Measurements from ENCODE around the gene ADAMTSL2.

Gene ADAMTSL2

GRCh38 chr9:133534346-133535291, at the start of gene ADAMTSL2:
Gene ADAMTSL2, plus strand, starts transcription at chr9:133534704. Its CDS starts 2,009 bp downstream, at chr9:133536713.
- DNase-seq = no peak

DNA sequence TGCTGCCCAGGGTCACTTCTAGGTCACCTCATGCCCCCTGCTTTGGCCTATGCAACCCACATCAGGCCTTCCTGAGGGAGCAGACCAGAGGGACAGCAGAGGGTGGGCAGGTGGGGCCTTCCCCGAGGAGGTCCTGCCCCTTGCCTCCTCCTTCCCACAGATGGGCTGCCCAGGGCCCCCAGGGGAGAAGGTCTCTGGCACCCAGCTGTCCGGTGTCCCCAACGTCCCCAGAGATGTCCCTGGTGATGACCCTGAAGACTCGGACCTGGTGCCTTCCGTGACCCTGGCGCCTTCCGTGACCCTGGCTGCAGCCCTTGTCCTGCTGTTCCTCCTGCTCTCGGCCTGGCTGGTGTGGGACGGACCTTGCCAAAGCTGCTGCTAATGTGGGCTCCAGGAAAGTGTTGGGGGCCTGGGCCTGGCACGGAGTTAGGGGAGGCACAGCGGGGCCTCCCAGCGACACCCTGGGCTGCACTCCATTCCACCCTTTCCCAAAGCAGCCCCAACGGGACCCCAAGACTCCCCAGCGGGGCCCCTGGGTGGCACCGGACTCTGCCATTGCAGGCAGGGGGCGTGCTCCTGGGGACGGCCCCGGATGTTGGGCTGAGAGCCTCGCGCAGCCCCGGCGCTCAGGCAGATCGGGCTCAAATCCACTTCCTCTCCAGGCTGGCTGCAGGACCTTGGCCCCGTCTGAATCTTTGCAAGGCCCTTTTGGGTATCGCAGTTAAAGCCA, 48.8 kb upstream of the ADAMTSL2 start:
- DNase-seq = no peak

DNA sequence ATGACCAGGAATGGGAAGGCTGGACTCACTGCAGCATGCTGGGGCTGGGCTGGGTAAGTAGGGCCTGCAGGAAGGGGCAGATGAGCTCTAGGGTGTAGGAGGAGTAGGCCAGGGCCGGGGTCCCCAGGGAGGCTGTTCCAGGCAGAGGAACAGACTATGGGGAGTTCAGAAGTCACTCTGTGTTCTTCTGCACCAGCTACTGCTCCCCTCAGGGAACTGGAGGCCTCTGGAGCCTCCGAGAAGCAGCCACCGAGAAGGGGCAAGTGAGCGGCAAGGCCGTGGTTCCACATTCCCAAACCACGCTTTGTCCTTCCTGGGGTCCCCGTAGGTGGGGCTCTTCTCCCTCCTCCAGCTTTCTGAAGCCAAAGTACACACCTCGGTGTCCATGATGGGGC, 47.2 kb upstream of the ADAMTSL2 start:
- DNase-seq = no peak

DNA sequence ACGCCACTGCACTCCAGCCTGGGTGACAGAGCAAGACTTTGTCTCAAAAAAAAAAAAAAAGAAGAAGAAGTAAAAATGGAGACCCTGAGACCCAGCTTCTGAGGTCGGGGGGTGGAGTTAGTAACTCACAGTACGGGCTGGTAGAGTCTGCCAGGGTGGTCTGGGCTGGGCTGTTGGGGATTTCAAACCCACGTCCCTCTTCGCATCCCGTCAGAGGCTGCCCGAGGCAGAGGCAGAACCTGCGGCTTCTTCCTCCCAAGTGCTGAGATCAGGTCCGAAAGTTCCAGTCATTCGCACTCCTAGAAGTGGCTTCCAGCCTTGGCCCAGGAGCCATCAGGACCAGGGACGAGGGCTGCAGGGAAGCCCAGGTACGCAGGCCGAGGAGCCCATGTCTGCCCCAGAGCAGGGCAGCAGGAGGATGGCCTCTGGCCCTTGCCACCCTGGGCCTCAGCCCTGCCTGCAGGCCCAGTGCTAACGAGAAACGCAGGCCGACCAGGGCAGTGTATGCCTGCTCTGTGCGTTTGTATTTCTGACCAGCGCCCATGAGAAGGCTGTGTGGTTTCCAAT, 45.7 kb upstream of the ADAMTSL2 start:
- DNase-seq = no peak

DNA sequence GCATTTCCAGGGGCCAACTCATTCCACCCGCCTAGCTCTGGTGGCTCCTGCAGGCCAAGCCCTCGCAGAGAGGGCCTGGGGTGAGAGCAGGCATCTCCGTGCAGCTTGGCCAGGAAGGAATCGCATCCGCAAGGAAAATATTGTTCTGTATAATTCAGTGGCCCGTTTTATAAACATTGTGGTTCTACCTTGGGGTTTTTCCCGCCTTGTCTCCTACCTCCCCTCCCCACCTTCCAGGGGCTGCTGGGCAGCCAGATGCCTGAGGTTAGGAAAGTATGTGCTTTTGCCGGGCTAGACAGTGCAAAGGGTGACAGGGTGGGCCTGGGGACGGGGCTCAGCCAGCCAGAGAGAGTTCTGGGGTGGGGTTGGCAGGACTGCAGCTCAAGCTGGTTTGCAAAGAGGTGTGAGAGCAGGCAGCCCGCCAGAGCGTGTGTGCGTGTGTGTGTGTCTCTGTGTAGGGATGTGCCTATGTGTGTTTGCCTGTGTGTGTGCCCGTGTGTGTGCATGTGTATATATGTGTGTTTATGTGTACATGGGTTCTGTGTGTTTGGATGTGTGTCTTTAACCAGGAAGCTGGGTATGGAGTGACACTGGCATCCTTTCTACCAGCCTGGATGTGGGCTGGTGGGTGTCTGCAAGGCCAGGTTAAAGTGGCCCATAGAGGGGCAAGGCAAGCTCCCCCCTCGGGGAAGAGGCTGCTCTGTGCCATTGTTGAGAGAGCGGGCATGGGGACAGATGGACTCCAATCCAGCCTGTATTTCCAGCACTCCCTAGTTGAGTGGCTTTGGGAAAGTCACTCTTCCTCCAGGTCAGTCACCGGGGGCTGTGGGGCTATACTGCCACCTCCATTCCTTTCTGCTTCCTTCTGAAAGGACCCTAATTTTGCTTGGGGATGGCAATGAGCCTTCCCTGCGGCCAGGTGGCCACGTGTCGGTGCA, 45.0 kb upstream of the ADAMTSL2 start:
- no peak for DNase-seq

DNA sequence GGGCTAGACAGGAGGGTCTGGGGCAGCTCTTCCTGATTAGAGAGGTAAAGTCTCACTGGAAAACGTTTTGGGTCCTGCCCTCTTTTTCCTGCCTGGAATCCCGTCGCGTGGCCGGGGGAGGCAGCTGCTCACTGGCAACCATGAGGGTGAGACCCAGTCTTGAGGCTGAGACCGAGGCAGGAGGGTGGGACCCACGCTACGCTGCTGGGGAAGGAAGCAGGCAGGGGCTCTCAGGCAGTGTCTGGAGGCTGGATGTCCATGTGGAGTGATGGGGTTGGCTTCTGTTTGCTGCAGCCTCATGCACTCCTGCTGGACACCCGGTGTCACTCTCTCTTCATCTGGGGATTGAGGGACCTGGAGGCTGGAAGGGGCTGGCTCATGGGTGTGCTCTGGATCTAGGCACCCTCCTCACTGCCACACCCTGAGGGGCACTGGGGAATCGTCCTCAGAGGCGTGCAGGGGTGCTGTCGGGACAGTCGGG, 44.3 kb upstream of the ADAMTSL2 start:
- DNase-seq = no peak

- DNase-seq = no peak
Measured at GRCh38 chr9:133490865-133491655, 43.4 kb upstream of the ADAMTSL2 start.

DNA sequence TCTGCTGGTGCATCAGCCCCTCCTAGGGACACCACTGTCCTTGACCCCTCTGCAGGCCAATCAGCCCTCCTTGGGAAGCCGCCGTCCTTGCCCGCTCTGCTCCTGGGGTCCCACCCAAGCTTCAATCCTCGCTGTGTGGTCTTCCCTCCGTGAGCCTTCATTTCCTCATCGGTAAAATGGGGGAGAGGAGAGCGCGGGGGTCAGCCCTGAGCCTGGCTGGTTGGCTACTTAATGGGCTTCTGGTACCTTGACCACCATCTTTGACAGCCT, 42.9 kb upstream of the ADAMTSL2 start:
- DNase-seq = no peak

- DNase-seq = no peak
Measured at GRCh38 chr9:133492061-133493021, 42.2 kb upstream of the ADAMTSL2 start.

DNA sequence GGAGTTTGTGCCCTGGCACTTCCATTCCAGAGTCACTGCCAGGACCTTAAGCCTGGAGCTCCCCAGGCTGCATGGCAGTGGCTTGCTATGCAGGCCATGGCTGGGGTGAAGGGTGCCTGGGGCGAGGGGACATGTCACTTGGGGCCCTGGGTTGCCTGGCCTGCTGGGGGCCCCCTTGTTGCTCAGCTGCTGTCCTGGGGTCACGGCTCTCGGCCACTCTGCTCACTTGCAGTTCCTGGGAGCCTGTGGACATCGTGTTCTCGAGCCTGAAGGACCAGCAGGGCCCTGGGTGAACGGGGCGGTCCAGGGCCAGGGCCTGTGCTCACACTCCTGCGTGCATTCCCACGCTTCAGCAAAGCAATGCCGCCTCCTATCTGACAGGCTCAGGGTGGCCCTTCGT, 41.1 kb upstream of the ADAMTSL2 start:
- DNase-seq = no peak

- no peak for DNase-seq
Measured at GRCh38 chr9:133493845-133494540, 40.5 kb upstream of the ADAMTSL2 start.

GRCh38 chr9:133494636-133495326, 39.7 kb upstream of the ADAMTSL2 start:
- DNase-seq = no peak

DNA sequence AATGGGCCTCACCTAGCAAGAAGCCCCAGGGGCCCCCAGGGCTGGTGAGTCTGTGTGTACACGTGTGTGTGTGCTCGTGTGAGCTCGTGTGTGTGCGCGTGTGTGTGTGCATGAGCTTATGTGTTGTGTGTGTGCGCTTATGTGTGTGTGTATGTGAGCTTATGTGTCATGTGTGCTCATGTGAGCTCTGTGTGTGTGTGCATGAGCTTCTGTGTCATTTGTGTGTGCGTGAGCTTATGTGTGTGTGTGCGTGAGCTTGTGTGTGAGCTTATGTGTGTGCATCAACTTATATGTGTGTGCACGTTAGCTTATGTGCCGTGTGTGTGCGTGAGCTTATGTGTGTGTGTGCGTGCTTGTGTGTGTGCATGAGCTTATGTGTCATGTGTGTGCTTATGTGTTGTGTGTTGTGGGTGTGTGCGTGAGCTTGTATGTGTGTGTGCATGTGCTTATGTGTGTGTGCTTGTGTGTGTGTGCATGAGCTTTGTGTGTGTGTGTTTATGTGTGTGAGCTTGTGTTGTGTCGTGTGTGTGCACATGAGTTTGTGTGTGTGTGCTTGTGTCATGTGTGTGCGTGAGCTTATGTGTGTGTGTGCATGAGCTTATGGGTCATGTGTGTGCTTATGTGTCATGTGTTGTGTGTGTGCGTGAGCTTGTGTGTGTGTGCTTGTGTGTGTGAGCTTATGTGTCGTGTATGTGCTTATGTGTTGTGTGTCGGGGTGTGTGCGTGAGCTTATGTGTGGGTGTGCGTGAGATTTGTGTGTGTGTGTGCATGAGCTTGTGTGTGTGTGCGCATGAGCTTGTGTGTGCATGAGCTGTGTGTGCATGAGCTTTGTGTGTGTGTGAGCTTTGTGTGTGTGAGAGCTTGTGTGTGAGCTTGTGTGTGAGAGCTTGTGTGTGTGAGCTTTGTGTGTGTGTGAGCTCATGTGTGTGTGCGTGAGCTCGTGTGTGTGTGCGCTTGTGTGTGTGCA, 38.9 kb upstream of the ADAMTSL2 start:
- no peak for DNase-seq

- no peak for DNase-seq
Measured at GRCh38 chr9:133496861-133497842, 37.4 kb upstream of the ADAMTSL2 start.

- DNase-seq = no peak
Measured at GRCh38 chr9:133499132-133499891, 35.2 kb upstream of the ADAMTSL2 start.

DNA sequence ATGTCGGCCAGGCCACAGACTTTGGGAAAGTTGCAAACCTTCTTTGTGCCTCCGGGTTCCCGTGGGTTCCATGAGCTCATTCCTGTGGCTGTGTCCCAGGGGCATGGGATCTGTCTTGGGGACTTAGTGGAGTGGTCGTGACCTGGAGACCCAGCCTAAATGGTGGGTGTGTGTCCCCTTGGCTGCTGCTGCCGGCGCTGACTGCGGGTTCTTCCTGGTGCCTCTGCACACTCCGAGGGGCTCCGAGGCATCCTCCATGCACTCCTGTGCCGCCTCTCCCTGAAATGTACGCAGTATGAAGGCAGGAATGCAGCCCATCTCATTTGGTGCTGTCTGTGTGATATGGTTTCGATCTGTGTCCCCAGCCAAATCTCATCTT, 34.6 kb upstream of the ADAMTSL2 start:
- DNase-seq = no peak
